GM12878 (cell line): Measurements from ENCODE around the gene LRRC75A. TPM values are rescaled to one million over a fixed set of nuclear protein-coding genes. Genes with fewer than 3 reads are reported as not detected.

ENCODE experiments used
- BCL11A ChIP-seq: IDR thresholded peaks from 2 replicates; pipeline ENCODE4 v1.6.1; 2011; ENCODE audit warnings: low read depth, low read length
- CEBPZ ChIP-seq: fragments of 150-350 bp; IDR thresholded peaks from 2 replicates; pipeline ENCODE4 v1.6.1; 2016; ENCODE audit warnings: low read depth, low read length
- CHD2 ChIP-seq: IDR thresholded peaks from 2 replicates; pipeline ENCODE4 v1.6.1; 2011; ENCODE audit warnings: low read depth, low read length, improper control_type of control experiment, borderline replicate concordance
- CTCF ChIP-seq, 3 experiments: IDR thresholded peaks in 2 of 3; conservative IDR thresholded peaks in 1 of 3; 2 replicates each; pipeline ENCODE4 v1.5.1; 2011; ENCODE audit warnings: low read depth in 3 of 3, low read length in 3 of 3, mild to moderate bottlenecking in 3 of 3, control low read depth in 2 of 3, moderate library complexity in 2 of 3, inconsistent platforms in 1 of 3, mixed read lengths in 1 of 3; ENCODE audit not compliant: control insufficient read depth in 2 of 3, insufficient read depth in 1 of 3; ENCODE audit errors: extremely low read depth in 1 of 3
- E2F4 ChIP-seq: IDR thresholded peaks from 2 replicates; pipeline ENCODE4 v1.6.1; 2012; ENCODE audit warnings: low read depth, low read length, improper control_type of control experiment
- E2F8 ChIP-seq: fragments of 450-650 bp; IDR thresholded peaks from 2 replicates; pipeline ENCODE4 v1.6.1; 2018; ENCODE audit warnings: mild to moderate bottlenecking, low read depth, moderate library complexity; ENCODE audit not compliant: partially characterized antibody
- EGR1 ChIP-seq, 2 experiments: IDR thresholded peaks; 1 replicate in 1 of 2; 2 replicates in 1 of 2; pipeline ENCODE4 v1.6.1; 2011 to 2012; ENCODE audit warnings: low read depth in 2 of 2, low read length in 2 of 2, borderline replicate concordance in 1 of 2, mild to moderate bottlenecking in 1 of 2, moderate library complexity in 1 of 2
- ESRRA ChIP-seq: IDR thresholded peaks from 2 replicates; pipeline ENCODE4 v1.6.1; 2012; ENCODE audit warnings: mild to moderate bottlenecking, low read length, improper control_type of control experiment
- EZH2 ChIP-seq: IDR thresholded peaks from 2 replicates; pipeline ENCODE4 v1.6.1; 2012; ENCODE audit warnings: low read depth, mild to moderate bottlenecking, control low read depth, inconsistent platforms, low read length, borderline replicate concordance; ENCODE audit not compliant: control insufficient read depth
- IKZF1 ChIP-seq: fragments of 450-650 bp; conservative IDR thresholded peaks from 2 replicates; pipeline ENCODE4 v1.6.1; 2017; ENCODE audit warnings: antibody characterized with exemption, mild to moderate bottlenecking
- JUNB ChIP-seq: IDR thresholded peaks from 2 replicates; pipeline ENCODE4 v1.6.1; 2016; ENCODE audit warnings: antibody characterized with exemption, mild to moderate bottlenecking
- KDM1A ChIP-seq: fragments of 200-600 bp; sonication (generic); IDR thresholded peaks from 2 replicates; pipeline ENCODE4 v1.6.1; 2016; ENCODE audit warnings: borderline replicate concordance
- MTA2 ChIP-seq: fragments of 450-650 bp; IDR thresholded peaks from 2 replicates; pipeline ENCODE4 v1.6.1; 2016; ENCODE audit warnings: low read depth, mild to moderate bottlenecking, moderate library complexity
- PBX3 ChIP-seq: IDR thresholded peaks from 2 replicates; pipeline ENCODE4 v1.6.1; 2011; ENCODE audit warnings: mild to moderate bottlenecking, low read depth, low read length, moderate library complexity; ENCODE audit not compliant: insufficient replicate concordance
- RB1 ChIP-seq: fragments of 450-650 bp; formaldehyde crosslinking; IDR thresholded peaks from 2 replicates; pipeline ENCODE4 v1.6.1; 2017; ENCODE audit warnings: mild to moderate bottlenecking, borderline replicate concordance
- SREBF1 ChIP-seq: IDR thresholded peaks from 2 replicates; pipeline ENCODE4 v1.6.1; 2012; ENCODE audit warnings: mild to moderate bottlenecking, low read length
- TARDBP ChIP-seq: IDR thresholded peaks from 2 replicates; pipeline ENCODE4 v1.6.1; 2016; ENCODE audit warnings: borderline replicate concordance
- ZNF274 ChIP-seq: IDR thresholded peaks from one replicate; pipeline ENCODE4 v1.8.0; 2011; ENCODE audit not compliant: insufficient read length, insufficient read depth
- polyA plus RNA-seq, 11 experiments: library from polyadenylated mRNA; depleted of rRNA in 4 of 11; unstranded in 6 of 11; stranded (reverse) in 5 of 11; fragments of >200 nt; fragmentation: Nextera tagmentation in 4 of 11; fragmentation: Illumina TruSeq in 1 of 11; extraction: Ambion mirVana in 4 of 11; extraction: Trizol in 1 of 11; gene quantifications; 1 replicate in 1 of 11; 2 replicates in 10 of 11; pipeline versions ENCODE4 v1.2.1 to v1.2.3, GENCODE V29; 2011 to 2016; ENCODE audit warnings: inconsistent platforms in 2 of 11, missing spikeins in 2 of 11, low read depth in 1 of 11
- total RNA-seq, 4 experiments: library from RNA; depleted of rRNA in 3 of 4; stranded (reverse); fragments of >200 nt in 3 of 4; fragmentation: Illumina TruSeq in 1 of 4; extraction: Trizol in 1 of 4; gene quantifications; 2 replicates each; pipeline versions ENCODE4 v1.2.1 to v1.2.3, GENCODE V29; 2013 to 2021

The LRRC75A gene
- total and polyA plus RNA-seq, 10 of the 15 experiments (the other 5 are each of a cell fraction or from before 2014, with no cell fraction given): 0.01 to 1.3 (median 0.09) TPM; not detected in 2

- no peak for TF ChIP-seq E2F8
- TF ChIP-seq SREBF1: no peak
- TF ChIP-seq ZNF274: no peak
- peak; percentile 35; the same call in 1 of the 2 replicates for TF ChIP-seq CHD2
- TF ChIP-seq MTA2: no peak; the same call in 1 of the 2 replicates
- TF ChIP-seq KDM1A: no peak
- no peak for TF ChIP-seq TARDBP
- TF ChIP-seq BCL11A: no peak
- no peak for TF ChIP-seq PBX3
- no peak; the same call in 1 of the 2 replicates for TF ChIP-seq RB1
- peak in 2 of 3 experiments; percentile 13 to 17; a peak in 2 of 6 replicates for TF ChIP-seq CTCF (IDR thresholded peaks at IDR 0.05 in 2 of 3, conservative IDR thresholded peaks at IDR 0.05 in 1 of 3; ENCODE audit: control insufficient read depth in 2 of 3, extremely low read depth in 1 of 3, insufficient read depth in 1 of 3, low read depth in 3 of 3, low read length in 3 of 3)
- TF ChIP-seq EGR1 (IDR thresholded peaks at IDR 0.05; ENCODE audit: borderline replicate concordance in 1 of 2, low read depth in 2 of 2, low read length in 2 of 2): peak in 1 of 2 experiments; percentile 81; a peak in 2 of 3 replicates
- no peak for TF ChIP-seq EZH2
- no peak for TF ChIP-seq E2F4
- peak; percentile 94 for TF ChIP-seq IKZF1
- no peak for TF ChIP-seq ESRRA
- TF ChIP-seq CEBPZ: no peak
- no peak for TF ChIP-seq JUNB
Measured at GRCh38 chr17:16406742-16407674, 85.0 kb downstream of the LRRC75A start (continued).
